ENCODE results near the gene CYP3A7.
"Not testable (repeated sequence)": the region's sequence is repeated elsewhere in the genome, so short reads cannot be mapped to it uniquely, and the experiment has no call there.

Gene CYP3A7

DNA sequence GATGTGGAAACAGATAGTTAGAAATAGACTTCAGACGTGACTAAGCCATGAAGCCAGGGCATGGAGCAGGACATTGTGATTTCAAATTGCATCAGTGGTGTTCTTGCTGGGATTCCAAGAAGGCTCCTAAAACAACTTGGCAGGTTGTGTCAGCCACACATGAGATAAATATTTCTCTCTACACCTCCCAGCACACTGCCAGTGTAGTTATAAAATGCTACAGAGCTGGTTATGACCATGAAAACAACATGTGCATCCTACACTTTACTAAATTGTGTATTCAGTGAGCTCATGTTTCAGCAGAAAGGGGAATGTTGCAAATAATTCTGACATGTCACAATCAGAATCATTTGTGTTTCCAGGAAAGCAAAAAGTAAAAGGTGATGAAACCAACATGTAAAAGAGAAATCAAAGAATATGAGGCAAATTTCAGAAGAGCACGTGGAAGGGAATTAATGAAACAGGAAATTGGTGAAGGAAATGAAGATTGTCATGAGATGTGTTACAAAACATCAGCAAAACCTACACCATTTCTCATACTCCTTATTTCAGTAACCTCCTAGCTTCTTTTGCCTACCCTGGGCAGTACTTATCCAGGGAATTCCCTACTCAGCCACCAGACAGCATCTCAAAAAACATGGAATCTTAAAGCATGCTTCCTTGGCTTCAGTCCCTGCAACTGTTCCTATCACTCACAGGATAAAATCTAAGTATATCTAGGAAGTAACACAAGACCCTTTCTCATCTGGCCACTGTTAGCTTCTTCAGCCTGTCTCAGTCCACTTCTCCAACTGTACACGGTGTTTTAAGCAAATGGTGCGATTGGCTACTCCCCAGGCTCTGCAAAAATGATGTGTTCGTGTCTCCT lies 5.8 kb upstream of the CYP3A7 start:
- Histone ChIP-seq H3K4me1 (ENCODE audit: low read length) (no peaks in the 10 kb centered on the region), H3K9me3 (replicated peaks; ENCODE audit: insufficient read depth, low read length) (no peaks in the 10 kb centered on the region), H3K4me3 (ENCODE audit: low read length) (no peak overlapping the region), H3K79me2 (ENCODE audit: low read length) (no peaks in the 10 kb centered on the region), H3K27ac (ENCODE audit: low read length) (no peak overlapping the region), H3K36me3 (replicated peaks; ENCODE audit: insufficient read depth, low read length) (no peaks in the 10 kb centered on the region), H3K27me3 (replicated peaks; ENCODE audit: insufficient read depth, low read length) (no peaks in the 10 kb centered on the region), H4K20me1 (ENCODE audit: insufficient read depth, low read length) (no peaks in the 10 kb centered on the region), H2AFZ (ENCODE audit: low read length) (no peak overlapping the region), H3K4me2 (ENCODE audit: low read depth, low read length) (no peak overlapping the region), H3K9me2 (replicated peaks; ENCODE audit: insufficient read depth, low read length) (no peaks in the 10 kb centered on the region), H3K9ac (ENCODE audit: low read length) (no peak overlapping the region), H3F3A (ENCODE audit: insufficient read depth, low read length) (no peaks in the 10 kb centered on the region)
- DNase-seq: no peak
- TF ChIP-seq EZH2 (optimal IDR thresholded peaks at IDR 0.05; ENCODE audit: low read depth, low read length) (no peak), EZH2phosphoT487 (IDR thresholded peaks at IDR 0.05; ENCODE audit: low read length) (no peak)
- TF ChIP-seq, protein P1, sequence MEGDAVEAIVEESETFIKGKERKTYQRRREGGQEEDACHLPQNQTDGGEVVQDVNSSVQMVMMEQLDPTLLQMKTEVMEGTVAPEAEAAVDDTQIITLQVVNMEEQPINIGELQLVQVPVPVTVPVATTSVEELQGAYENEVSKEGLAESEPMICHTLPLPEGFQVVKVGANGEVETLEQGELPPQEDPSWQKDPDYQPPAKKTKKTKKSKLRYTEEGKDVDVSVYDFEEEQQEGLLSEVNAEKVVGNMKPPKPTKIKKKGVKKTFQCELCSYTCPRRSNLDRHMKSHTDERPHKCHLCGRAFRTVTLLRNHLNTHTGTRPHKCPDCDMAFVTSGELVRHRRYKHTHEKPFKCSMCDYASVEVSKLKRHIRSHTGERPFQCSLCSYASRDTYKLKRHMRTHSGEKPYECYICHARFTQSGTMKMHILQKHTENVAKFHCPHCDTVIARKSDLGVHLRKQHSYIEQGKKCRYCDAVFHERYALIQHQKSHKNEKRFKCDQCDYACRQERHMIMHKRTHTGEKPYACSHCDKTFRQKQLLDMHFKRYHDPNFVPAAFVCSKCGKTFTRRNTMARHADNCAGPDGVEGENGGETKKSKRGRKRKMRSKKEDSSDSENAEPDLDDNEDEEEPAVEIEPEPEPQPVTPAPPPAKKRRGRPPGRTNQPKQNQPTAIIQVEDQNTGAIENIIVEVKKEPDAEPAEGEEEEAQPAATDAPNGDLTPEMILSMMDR (IDR thresholded peaks at IDR 0.05; ENCODE audit: low read length): no peak

DNA sequence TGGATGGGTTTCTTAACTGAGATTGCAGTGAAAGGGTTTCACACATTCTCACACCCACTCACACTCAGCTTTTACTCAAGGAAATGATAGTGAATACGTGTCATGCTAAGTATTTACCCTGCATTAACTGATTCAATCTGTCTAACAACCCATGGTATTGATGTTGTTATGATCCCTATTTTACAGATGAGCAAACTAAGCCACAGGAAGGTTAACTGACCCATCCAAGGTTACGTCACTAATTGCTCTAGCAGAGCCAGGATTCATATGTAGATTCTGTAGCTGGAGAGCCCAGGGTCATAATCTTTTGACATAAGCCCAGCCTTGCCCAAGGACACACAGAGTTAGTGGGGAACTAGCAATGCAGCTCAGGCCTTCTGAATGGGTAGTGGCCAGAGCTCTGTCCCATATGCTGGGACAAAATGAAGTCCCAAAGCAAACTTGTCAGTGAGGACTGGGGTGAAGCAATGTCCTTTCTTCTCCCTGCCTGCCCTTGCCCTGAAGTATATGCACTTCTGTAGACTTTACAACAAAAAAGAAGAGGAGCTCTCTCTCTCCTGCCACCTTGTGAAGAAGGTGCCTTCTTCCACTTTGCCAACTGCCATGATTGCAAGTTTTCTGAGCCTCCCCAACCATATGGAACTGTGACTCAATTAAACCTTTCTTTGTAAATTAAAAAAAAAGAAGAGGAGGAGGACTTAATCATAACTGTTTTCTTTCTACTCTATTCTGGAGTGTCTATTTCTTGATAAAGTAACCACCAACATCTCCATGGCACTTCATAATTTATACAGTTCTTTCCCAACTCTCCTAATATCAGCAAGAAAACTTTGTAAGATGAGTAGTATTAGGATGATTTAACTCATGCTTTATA lies 4.9 kb upstream of the CYP3A7 start:
- Histone ChIP-seq H3K4me1 (ENCODE audit: low read length) (no peaks in the 10 kb centered on the region), H2AFZ (ENCODE audit: low read length) (no peak overlapping the region), H3K4me2 (ENCODE audit: low read depth, low read length) (no peak overlapping the region), H3K79me2 (ENCODE audit: low read length) (no peaks in the 10 kb centered on the region), H3K4me3 (ENCODE audit: low read length) (no peak overlapping the region), H3K9me3 (replicated peaks; ENCODE audit: insufficient read depth, low read length) (no peaks in the 10 kb centered on the region), H4K20me1 (ENCODE audit: insufficient read depth, low read length) (no peaks in the 10 kb centered on the region), H3K9me2 (replicated peaks; ENCODE audit: insufficient read depth, low read length) (no peaks in the 10 kb centered on the region), H3K27me3 (replicated peaks; ENCODE audit: insufficient read depth, low read length) (no peaks in the 10 kb centered on the region), H3F3A (ENCODE audit: insufficient read depth, low read length) (no peaks in the 10 kb centered on the region), H3K36me3 (replicated peaks; ENCODE audit: insufficient read depth, low read length) (no peaks in the 10 kb centered on the region), H3K9ac (ENCODE audit: low read length) (no peak overlapping the region), H3K27ac (ENCODE audit: low read length) (no peak overlapping the region)
- DNase-seq: no peak
- TF ChIP-seq, protein P1 (IDR thresholded peaks at IDR 0.05; ENCODE audit: low read length): no peak
- no peak for TF ChIP-seq EZH2phosphoT487 (IDR thresholded peaks at IDR 0.05; ENCODE audit: low read length)
- TF ChIP-seq EZH2 (optimal IDR thresholded peaks at IDR 0.05; ENCODE audit: low read depth, low read length): no peak

DNA sequence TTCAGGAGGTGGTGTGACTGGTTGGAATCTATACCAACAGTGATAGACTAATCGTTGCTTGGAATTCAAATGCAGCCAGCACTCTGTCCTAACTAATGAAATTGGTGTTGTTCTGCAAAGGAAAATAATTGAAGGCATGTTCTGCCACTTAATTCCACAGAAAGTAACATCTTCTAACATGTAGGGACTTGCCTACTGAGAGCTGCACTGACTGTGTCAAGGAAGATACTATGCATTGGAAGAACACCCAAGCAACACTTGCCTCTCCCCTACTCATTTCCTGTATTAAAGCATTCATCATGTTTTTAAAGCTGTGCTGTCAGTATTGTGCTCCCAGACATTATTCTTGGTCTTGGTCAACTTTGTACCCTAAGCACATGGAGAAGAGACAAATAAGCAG lies 2.7 kb upstream of the CYP3A7 start:
- H3K79me2 ChIP-seq (ENCODE audit: low read length): no peaks in the 10 kb centered on the region
- no peak overlapping the region for H3K27ac ChIP-seq (ENCODE audit: low read length)
- H3K4me2 ChIP-seq (ENCODE audit: low read depth, low read length): no peak overlapping the region
- no peaks in the 10 kb centered on the region for H4K20me1 ChIP-seq (ENCODE audit: insufficient read depth, low read length)
- H3K4me3 ChIP-seq (ENCODE audit: low read length): no peak overlapping the region
- no peaks in the 10 kb centered on the region for H3K36me3 ChIP-seq (replicated peaks; ENCODE audit: insufficient read depth, low read length)
- TF ChIP-seq, protein P1 (IDR thresholded peaks at IDR 0.05; ENCODE audit: low read length): no peak
- no peak for TF ChIP-seq EZH2phosphoT487 (IDR thresholded peaks at IDR 0.05; ENCODE audit: low read length)
- no peak for TF ChIP-seq EZH2 (optimal IDR thresholded peaks at IDR 0.05; ENCODE audit: low read depth, low read length)
- H3K4me1 ChIP-seq (ENCODE audit: low read length): no peaks in the 10 kb centered on the region
- no peak overlapping the region for H3K9ac ChIP-seq (ENCODE audit: low read length)
- DNase-seq: no peak
- no peak overlapping the region for H2AFZ ChIP-seq (ENCODE audit: low read length)
- H3K9me2 ChIP-seq (replicated peaks; ENCODE audit: insufficient read depth, low read length): no peaks in the 10 kb centered on the region
- no peaks in the 10 kb centered on the region for H3K27me3 ChIP-seq (replicated peaks; ENCODE audit: insufficient read depth, low read length)
- no peaks in the 10 kb centered on the region for H3F3A ChIP-seq (ENCODE audit: insufficient read depth, low read length)
- no peaks in the 10 kb centered on the region for H3K9me3 ChIP-seq (replicated peaks; ENCODE audit: insufficient read depth, low read length)

DNA sequence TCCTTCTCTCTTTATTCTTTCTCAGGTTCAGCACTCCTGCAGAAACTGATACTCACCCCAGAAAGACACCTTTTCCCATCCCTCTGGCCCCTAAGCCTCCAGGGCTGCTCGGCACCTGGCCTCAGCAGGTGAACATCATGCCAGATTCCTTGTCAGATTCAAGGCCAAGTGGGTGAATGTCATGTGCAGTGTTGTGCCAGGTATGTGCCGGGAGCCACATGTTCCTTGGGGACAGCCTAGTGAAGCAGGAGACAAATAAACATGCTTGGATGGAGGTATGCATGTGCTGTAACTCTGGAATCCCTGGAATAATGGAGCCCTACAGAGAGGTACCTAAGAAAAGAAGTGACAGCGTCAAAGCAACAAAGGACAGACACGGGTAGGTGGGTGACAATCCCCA lies 1.7 kb upstream of the CYP3A7 start:
- DNase-seq; H3K4me1 ChIP-seq (ENCODE audit: low read length); H3F3A ChIP-seq (ENCODE audit: insufficient read depth, low read length); H3K4me3 ChIP-seq (ENCODE audit: low read length); H3K36me3 ChIP-seq (replicated peaks; ENCODE audit: insufficient read depth, low read length); H3K27ac ChIP-seq (ENCODE audit: low read length); H4K20me1 ChIP-seq (ENCODE audit: insufficient read depth, low read length); H3K79me2 ChIP-seq (ENCODE audit: low read length); H3K4me2 ChIP-seq (ENCODE audit: low read depth, low read length); H2AFZ ChIP-seq (ENCODE audit: low read length); H3K27me3 ChIP-seq (replicated peaks; ENCODE audit: insufficient read depth, low read length); H3K9me2 ChIP-seq (replicated peaks; ENCODE audit: insufficient read depth, low read length); H3K9ac ChIP-seq (ENCODE audit: low read length); H3K9me3 ChIP-seq (replicated peaks; ENCODE audit: insufficient read depth, low read length): not testable (repeated sequence)
